ENCODE measurements around the gene CCSER1.
"Not testable (repeated sequence)": the region's sequence is repeated elsewhere in the genome, so short reads cannot be mapped to it uniquely, and the experiment has no call there.

Gene CCSER1

GRCh38 chr4:91322961-91323360, 1195.8 kb downstream of the CCSER1 start:
- Histone ChIP-seq H3K27me3 (ENCODE audit: insufficient read depth, low read length, poor library complexity, severe bottlenecking) (no peaks in the 10 kb centered on the region), H3K4me2 (ENCODE audit: low read depth, low read length, poor library complexity, severe bottlenecking) (no peak overlapping the region), H2AFZ (ENCODE audit: low read length) (no peak overlapping the region), H3K4me1 (ENCODE audit: insufficient read depth, low read length, poor library complexity, severe bottlenecking) (no peaks in the 10 kb centered on the region), H3F3A (ENCODE audit: low read depth) (no peaks in the 10 kb centered on the region), H3K4me3 (ENCODE audit: low read length, poor library complexity, severe bottlenecking) (no peak overlapping the region), H3K36me3 (ENCODE audit: insufficient read depth, low read length) (no peaks in the 10 kb centered on the region), H4K20me1 (ENCODE audit: insufficient read depth, low read length, poor library complexity, severe bottlenecking) (no peaks in the 10 kb centered on the region), H3K9ac (ENCODE audit: low read depth, low read length, poor library complexity, severe bottlenecking) (no peak overlapping the region), H3K79me2 (ENCODE audit: insufficient read depth, low read length) (no peaks in the 10 kb centered on the region), H3K9me2 (replicated peaks; ENCODE audit: low read depth, low read length) (no peaks in the 10 kb centered on the region), H3K9me3 (ENCODE audit: insufficient read depth, low read depth, low read length) (no peaks in the 10 kb centered on the region)
- TF ChIP-seq EZH2phosphoT487 (IDR thresholded peaks at IDR 0.05; ENCODE audit: borderline replicate concordance), result no peak
- TF ChIP-seq, protein P1, sequence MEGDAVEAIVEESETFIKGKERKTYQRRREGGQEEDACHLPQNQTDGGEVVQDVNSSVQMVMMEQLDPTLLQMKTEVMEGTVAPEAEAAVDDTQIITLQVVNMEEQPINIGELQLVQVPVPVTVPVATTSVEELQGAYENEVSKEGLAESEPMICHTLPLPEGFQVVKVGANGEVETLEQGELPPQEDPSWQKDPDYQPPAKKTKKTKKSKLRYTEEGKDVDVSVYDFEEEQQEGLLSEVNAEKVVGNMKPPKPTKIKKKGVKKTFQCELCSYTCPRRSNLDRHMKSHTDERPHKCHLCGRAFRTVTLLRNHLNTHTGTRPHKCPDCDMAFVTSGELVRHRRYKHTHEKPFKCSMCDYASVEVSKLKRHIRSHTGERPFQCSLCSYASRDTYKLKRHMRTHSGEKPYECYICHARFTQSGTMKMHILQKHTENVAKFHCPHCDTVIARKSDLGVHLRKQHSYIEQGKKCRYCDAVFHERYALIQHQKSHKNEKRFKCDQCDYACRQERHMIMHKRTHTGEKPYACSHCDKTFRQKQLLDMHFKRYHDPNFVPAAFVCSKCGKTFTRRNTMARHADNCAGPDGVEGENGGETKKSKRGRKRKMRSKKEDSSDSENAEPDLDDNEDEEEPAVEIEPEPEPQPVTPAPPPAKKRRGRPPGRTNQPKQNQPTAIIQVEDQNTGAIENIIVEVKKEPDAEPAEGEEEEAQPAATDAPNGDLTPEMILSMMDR (conservative IDR thresholded peaks at IDR 0.05; ENCODE audit: low read length), result no peak

- H3K4me1 ChIP-seq (ENCODE audit: insufficient read depth, low read length, poor library complexity, severe bottlenecking), result no peaks in the 10 kb centered on the region
- TF ChIP-seq, protein P1 (conservative IDR thresholded peaks at IDR 0.05; ENCODE audit: low read length), result no peak
- TF ChIP-seq EZH2phosphoT487 (IDR thresholded peaks at IDR 0.05; ENCODE audit: borderline replicate concordance), result no peak
- no peak overlapping the region for H3K4me2 ChIP-seq (ENCODE audit: low read depth, low read length, poor library complexity, severe bottlenecking)
- no peaks in the 10 kb centered on the region for H3K79me2 ChIP-seq (ENCODE audit: insufficient read depth, low read length)
- no peaks in the 10 kb centered on the region for H3K36me3 ChIP-seq (ENCODE audit: insufficient read depth, low read length)
- no peaks in the 10 kb centered on the region for H3K9me3 ChIP-seq (ENCODE audit: insufficient read depth, low read depth, low read length)
- no peaks in the 10 kb centered on the region for H3K9me2 ChIP-seq (replicated peaks; ENCODE audit: low read depth, low read length)
- no peak overlapping the region for H3K9ac ChIP-seq (ENCODE audit: low read depth, low read length, poor library complexity, severe bottlenecking)
- H3K4me3 ChIP-seq (ENCODE audit: low read length, poor library complexity, severe bottlenecking), result no peak overlapping the region
- no peaks in the 10 kb centered on the region for H3F3A ChIP-seq (ENCODE audit: low read depth)
- no peak overlapping the region for H2AFZ ChIP-seq (ENCODE audit: low read length)
- no peaks in the 10 kb centered on the region for H4K20me1 ChIP-seq (ENCODE audit: insufficient read depth, low read length, poor library complexity, severe bottlenecking)
- no peaks in the 10 kb centered on the region for H3K27me3 ChIP-seq (ENCODE audit: insufficient read depth, low read length, poor library complexity, severe bottlenecking)
Observed at GRCh38 chr4:91325495-91325894, 1198.3 kb downstream of the CCSER1 start.

DNA sequence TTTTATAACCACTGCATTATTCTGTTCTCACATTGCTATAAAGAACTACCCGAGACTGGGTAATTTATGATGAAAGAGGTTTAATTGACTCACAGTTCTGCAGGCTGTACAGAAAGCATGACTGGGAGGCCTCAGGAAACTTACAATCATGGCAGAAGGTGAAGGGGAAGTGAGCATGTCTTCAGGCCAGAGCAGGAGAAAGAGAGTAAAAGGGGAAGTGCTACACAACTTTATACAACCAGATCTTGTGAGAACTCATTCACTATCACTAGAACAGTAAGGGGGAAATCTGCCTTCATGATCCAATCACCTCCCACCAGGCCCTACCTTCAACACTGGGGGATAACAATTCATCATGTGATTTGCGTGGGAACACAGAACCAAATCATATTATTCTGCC, 1199.0 kb downstream of the CCSER1 start:
- H3K4me2 ChIP-seq (ENCODE audit: low read depth, low read length, poor library complexity, severe bottlenecking); H3K36me3 ChIP-seq (ENCODE audit: insufficient read depth, low read length); H3K4me3 ChIP-seq (ENCODE audit: low read length, poor library complexity, severe bottlenecking); H3K27me3 ChIP-seq (ENCODE audit: insufficient read depth, low read length, poor library complexity, severe bottlenecking); H3K4me1 ChIP-seq (ENCODE audit: insufficient read depth, low read length, poor library complexity, severe bottlenecking); H3K9me3 ChIP-seq (ENCODE audit: insufficient read depth, low read depth, low read length); H3K79me2 ChIP-seq (ENCODE audit: insufficient read depth, low read length); H3F3A ChIP-seq (ENCODE audit: low read depth); H3K9ac ChIP-seq (ENCODE audit: low read depth, low read length, poor library complexity, severe bottlenecking); H4K20me1 ChIP-seq (ENCODE audit: insufficient read depth, low read length, poor library complexity, severe bottlenecking); H3K9me2 ChIP-seq (replicated peaks; ENCODE audit: low read depth, low read length); H2AFZ ChIP-seq (ENCODE audit: low read length): not testable (repeated sequence)

DNA sequence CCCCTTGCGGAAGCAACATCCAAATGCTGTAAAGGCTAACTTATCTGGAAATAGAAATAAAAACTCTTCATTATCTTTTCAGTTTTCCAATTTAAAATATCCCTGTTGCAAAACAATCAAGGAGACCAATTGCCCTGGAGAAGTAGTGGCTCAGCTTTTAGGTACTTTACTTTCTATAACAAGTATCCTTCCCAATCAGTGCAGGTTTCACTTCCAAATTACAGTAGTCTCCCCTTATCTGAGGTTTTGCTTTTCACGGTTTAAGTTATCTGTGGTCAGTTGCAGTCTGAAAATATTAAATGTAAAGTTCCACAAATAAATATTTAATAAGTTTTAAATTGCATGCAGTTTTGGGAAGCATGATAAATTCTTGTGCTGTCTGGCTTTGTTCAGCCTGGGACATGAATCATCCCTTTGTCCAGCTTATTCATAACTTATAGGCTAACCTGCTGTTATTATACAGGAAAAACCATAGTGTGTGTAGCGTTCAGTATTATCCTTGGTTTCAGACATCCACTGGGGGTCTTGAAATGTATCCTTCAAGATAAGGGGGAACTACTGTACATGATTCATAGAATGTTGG, 1203.5 kb downstream of the CCSER1 start:
- Histone ChIP-seq H3K4me2 (ENCODE audit: low read depth, low read length, poor library complexity, severe bottlenecking) (no peak overlapping the region), H3K9ac (ENCODE audit: low read depth, low read length, poor library complexity, severe bottlenecking) (no peak overlapping the region), H3K36me3 (ENCODE audit: insufficient read depth, low read length) (no peaks in the 10 kb centered on the region), H3K79me2 (ENCODE audit: insufficient read depth, low read length) (no peaks in the 10 kb centered on the region), H3K4me3 (ENCODE audit: low read length, poor library complexity, severe bottlenecking) (no peak overlapping the region), H3F3A (ENCODE audit: low read depth) (no peaks in the 10 kb centered on the region), H3K9me2 (replicated peaks; ENCODE audit: low read depth, low read length) (no peaks in the 10 kb centered on the region), H3K4me1 (ENCODE audit: insufficient read depth, low read length, poor library complexity, severe bottlenecking) (no peaks in the 10 kb centered on the region), H3K9me3 (ENCODE audit: insufficient read depth, low read depth, low read length) (no peaks in the 10 kb centered on the region), H4K20me1 (ENCODE audit: insufficient read depth, low read length, poor library complexity, severe bottlenecking) (no peaks in the 10 kb centered on the region), H3K27me3 (ENCODE audit: insufficient read depth, low read length, poor library complexity, severe bottlenecking) (no peaks in the 10 kb centered on the region), H2AFZ (ENCODE audit: low read length) (no peak overlapping the region)
- TF ChIP-seq EZH2phosphoT487 (IDR thresholded peaks at IDR 0.05; ENCODE audit: borderline replicate concordance), result no peak
- TF ChIP-seq, protein P1 (conservative IDR thresholded peaks at IDR 0.05; ENCODE audit: low read length), result no peak

All from Loucy (cell line).